KBM-7 (cell line): ENCODE results near the gene SAP130.
"Not testable (repeated sequence)": the region's sequence is repeated elsewhere in the genome, so short reads cannot be mapped to it uniquely, and the experiment has no call there.

Experiments
- DNase-seq: peaks from one replicate; pipeline ENCODE4 v3.0.0-alpha.2; 2015
- in situ Hi-C: fragments of 300-500 bp; cut with MboI; formaldehyde crosslinking; loops from 2 replicates; pipeline ENCODE4 v1.14.3; 2020; ENCODE audit warnings: low sequenced_read_pairs, low pct_unique_long_range_greater_than_20kb, mixed read lengths

The SAP130 gene

DNA sequence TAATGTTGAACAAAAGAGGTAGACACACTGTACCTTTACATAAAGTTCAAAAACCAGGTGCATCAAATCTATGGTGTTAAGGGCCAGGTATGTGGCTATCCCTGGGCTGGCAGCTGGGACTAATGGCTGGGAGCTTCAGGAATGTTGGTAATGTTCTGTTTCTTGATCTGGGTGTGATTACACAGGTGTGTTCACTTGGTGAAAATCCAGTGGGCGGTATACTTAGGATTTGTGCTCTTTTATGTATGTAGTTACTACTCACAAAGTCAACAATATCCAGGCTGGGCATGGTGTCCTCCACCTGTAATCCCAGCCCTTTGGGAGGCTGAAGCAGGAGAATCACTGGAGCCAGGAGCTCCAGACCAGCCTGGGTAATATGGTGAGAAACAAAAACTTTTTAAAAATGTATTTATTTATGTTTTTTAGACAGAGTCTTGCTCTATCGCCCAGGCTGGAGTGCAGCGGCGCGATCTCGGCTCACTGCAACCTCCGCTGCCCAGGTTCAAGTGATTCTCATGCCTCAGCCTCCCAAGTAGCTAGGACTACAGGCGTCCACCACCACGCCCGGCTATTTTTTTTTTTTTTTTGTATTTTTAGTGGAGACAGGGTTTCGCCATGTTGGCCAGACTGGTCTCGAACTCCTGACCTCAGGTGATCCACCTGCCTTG lies 120.0 kb downstream of the SAP130 start:
- in situ Hi-C loops, DNase-seq: not testable (repeated sequence)

- DNase-seq: no peak
- in situ Hi-C loops: no loop called here
Measured at GRCh38 chr2:127906206-127906926, 121.5 kb downstream of the SAP130 start.

GRCh38 chr2:127901339-127902056 lies 126.4 kb downstream of the SAP130 start:
- in situ Hi-C loops: no loop called here
- no peak for DNase-seq

DNA sequence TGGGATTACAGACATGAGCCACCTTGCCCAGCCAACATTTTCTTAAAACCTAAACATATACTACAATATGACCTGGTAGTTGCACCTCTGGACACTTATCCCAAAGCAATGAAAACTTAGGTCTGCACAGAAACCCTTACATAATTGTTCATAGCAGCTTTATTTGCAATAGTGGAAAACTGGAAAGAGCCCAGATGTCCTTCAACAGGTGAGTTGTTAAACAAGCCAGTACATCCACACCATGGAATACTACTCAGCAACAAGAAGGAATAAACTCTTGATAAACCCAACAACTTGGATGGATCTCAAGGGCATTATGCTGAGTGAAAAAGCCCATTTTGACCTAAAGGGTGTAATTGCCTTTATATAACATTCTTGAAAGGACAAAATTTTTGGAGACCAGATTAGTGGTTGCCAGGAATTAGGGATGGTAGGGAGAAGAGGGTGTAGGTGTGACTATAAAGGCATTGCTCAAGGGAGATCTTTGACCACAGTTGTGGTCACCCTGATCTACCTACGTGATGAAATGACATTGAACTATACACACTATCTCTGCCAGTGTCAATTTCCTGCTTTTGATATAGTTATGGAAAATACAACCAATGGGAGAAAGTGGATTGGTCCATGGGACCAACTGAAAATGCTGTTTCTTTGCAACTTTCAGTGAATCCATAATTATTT lies 130.2 kb downstream of the SAP130 start:
- no peak for DNase-seq
- in situ Hi-C loops: no loop called here

- no peak for DNase-seq
- in situ Hi-C loops: no loop called here
Measured at GRCh38 chr2:127893494-127893893, 134.4 kb downstream of the SAP130 start.

- in situ Hi-C loops: no loop called here
- DNase-seq: no peak
Measured at GRCh38 chr2:127893033-127893432, 134.8 kb downstream of the SAP130 start.

- in situ Hi-C loops: no loop called here
- DNase-seq: no peak
Measured at GRCh38 chr2:127891811-127892210, 136.0 kb downstream of the SAP130 start.
